ENCODE results near the gene ITGA4.

The ITGA4 gene

DNA sequence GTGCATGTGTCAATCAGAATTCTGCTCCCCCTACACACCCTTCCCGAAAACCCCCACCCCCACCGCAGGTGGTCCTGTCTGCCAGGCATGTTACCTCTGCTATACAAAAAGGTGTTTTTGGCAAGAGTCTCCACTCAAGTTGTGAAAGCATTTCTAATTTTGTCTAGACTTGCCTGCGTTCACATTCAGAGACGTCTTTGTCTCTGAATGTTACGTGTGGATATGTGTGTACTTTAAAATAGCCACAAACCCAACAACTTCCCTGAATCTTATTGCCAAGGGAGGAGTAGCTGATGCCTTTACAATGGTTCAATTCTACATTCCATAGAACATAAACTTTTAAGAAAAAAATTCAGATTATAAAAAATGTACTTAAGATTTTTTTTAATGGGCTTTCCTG lies 66.6 kb downstream of the ITGA4 start:
- H3K4me3 ChIP-seq (ENCODE audit: low read length): no peak overlapping the region

DNA sequence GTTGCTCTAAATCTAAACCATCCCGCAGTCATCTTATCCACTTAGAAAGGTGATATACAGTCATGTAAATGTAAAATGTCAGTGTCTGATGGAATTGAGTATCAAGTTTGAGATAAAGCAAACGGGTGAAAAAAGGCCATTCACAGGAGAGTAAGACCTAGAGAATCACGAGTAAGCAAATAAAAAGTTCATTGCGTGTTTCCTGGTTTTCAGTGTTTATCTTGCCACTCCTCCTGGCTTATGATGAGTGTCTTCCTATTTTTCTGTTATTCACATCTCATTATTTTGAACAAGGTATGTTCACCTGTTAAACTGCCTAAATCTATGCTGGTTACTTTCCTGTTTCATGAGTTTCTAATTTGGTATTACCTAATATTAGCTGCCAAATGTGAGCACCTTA lies 68.8 kb downstream of the ITGA4 start:
- Histone ChIP-seq H2BK120ac (ENCODE audit: low read depth, low read length) (no peak overlapping the region), H4K5ac (ENCODE audit: low read length) (no peak overlapping the region), H4K8ac (ENCODE audit: low read depth, low read length) (no peak overlapping the region), H3K9ac (ENCODE audit: low read length) (no peak overlapping the region), H3K56ac (ENCODE audit: low read length) (no peak overlapping the region), H2BK15ac (replicated peaks; ENCODE audit: low read depth) (no peak overlapping the region), H2BK5ac (ENCODE audit: low read length) (no peak overlapping the region), H3K4me2 (ENCODE audit: low read length) (no peak overlapping the region), H3K4me1 (ENCODE audit: control insufficient read depth, low read depth, low read length) (no peaks in the 10 kb centered on the region), H3K27me3 (ENCODE audit: insufficient read depth, low read length, poor library complexity) (no peaks in the 10 kb centered on the region), H3K79me1 (ENCODE audit: low read length) (no peaks in the 10 kb centered on the region), H3K79me2 (ENCODE audit: control insufficient read depth, insufficient read depth, low read length) (no peaks in the 10 kb centered on the region), H2AK5ac (ENCODE audit: low read length) (no peak overlapping the region), H3K4me3 (ENCODE audit: low read length) (no peak overlapping the region), H3K18ac (ENCODE audit: low read length) (no peak overlapping the region), H3K27ac (ENCODE audit: low read depth, low read length) (no peak overlapping the region), H3K23ac (ENCODE audit: low read length) (no peak overlapping the region), H3K36me3 (ENCODE audit: control insufficient read depth, insufficient read depth, low read length) (no peaks in the 10 kb centered on the region), H3K4ac (ENCODE audit: low read depth, low read length) (no peak overlapping the region)
- no peak for DNase-seq
- no CpG with 5 or more reads among the region's 4 CpGs for WGBS (ENCODE audit: extremely low coverage, insufficient coverage, low lambda C conversion rate)

More for the DNA sequence above, 66.6 kb downstream of the ITGA4 start:
- no peak overlapping the region for H2BK120ac ChIP-seq (ENCODE audit: low read depth, low read length)
- no peaks in the 10 kb centered on the region for H3K79me1 ChIP-seq (ENCODE audit: low read length)
- H3K9ac ChIP-seq (ENCODE audit: low read length): no peak overlapping the region
- H2BK5ac ChIP-seq (ENCODE audit: low read length): no peak overlapping the region
- no peak overlapping the region for H3K4me2 ChIP-seq (ENCODE audit: low read length)
- no peak overlapping the region for H3K23ac ChIP-seq (ENCODE audit: low read length)
- H4K5ac ChIP-seq (ENCODE audit: low read length): no peak overlapping the region
- H3K36me3 ChIP-seq (ENCODE audit: control insufficient read depth, insufficient read depth, low read length): no peaks in the 10 kb centered on the region
- no peak overlapping the region for H3K18ac ChIP-seq (ENCODE audit: low read length)
- H2AK5ac ChIP-seq (ENCODE audit: low read length): no peak overlapping the region
- no peak overlapping the region for H2BK15ac ChIP-seq (replicated peaks; ENCODE audit: low read depth)
- no peaks in the 10 kb centered on the region for H3K4me1 ChIP-seq (ENCODE audit: control insufficient read depth, low read depth, low read length)
- no peak overlapping the region for H3K56ac ChIP-seq (ENCODE audit: low read length)
- H4K8ac ChIP-seq (ENCODE audit: low read depth, low read length): no peak overlapping the region
- H3K27me3 ChIP-seq (ENCODE audit: insufficient read depth, low read length, poor library complexity): no peaks in the 10 kb centered on the region
- H3K4ac ChIP-seq (ENCODE audit: low read depth, low read length): no peak overlapping the region
- no peaks in the 10 kb centered on the region for H3K79me2 ChIP-seq (ENCODE audit: control insufficient read depth, insufficient read depth, low read length)
- no CpG with 5 or more reads among the region's 5 CpGs for WGBS (ENCODE audit: extremely low coverage, insufficient coverage, low lambda C conversion rate)
- no peak for DNase-seq
- no peak overlapping the region for H3K27ac ChIP-seq (ENCODE audit: low read depth, low read length)

DNA sequence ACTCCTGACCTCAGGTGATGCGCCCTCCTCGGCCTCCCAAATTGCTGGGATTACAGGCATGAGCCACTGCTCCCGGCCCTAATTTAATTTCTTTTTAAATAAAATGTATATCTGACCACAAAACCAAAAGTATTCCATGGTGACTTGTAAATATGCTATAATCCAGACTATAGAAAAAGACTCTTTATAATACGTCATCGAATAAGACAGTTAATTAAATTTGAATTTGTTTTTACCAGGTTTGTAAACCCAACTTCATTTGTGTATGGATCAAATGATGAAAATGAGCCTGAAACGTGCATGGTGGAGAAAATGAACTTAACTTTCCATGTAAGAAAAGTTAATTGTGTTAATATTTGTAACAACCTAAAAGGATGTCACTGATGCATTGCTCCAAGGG lies 69.9 kb downstream of the ITGA4 start:
- no peaks in the 10 kb centered on the region for H3K79me1 ChIP-seq (ENCODE audit: low read length)
- no peak for DNase-seq
- no peak overlapping the region for H3K56ac ChIP-seq (ENCODE audit: low read length)
- no peak overlapping the region for H4K8ac ChIP-seq (ENCODE audit: low read depth, low read length)
- no peak overlapping the region for H3K4me2 ChIP-seq (ENCODE audit: low read length)
- H3K27me3 ChIP-seq (ENCODE audit: insufficient read depth, low read length, poor library complexity): no peaks in the 10 kb centered on the region
- H2BK120ac ChIP-seq (ENCODE audit: low read depth, low read length): no peak overlapping the region
- H3K4ac ChIP-seq (ENCODE audit: low read depth, low read length): no peak overlapping the region
- no peak overlapping the region for H2BK15ac ChIP-seq (replicated peaks; ENCODE audit: low read depth)
- H3K18ac ChIP-seq (ENCODE audit: low read length): no peak overlapping the region
- H3K4me1 ChIP-seq (ENCODE audit: control insufficient read depth, low read depth, low read length): no peaks in the 10 kb centered on the region
- H2BK5ac ChIP-seq (ENCODE audit: low read length): no peak overlapping the region
- no peak overlapping the region for H3K4me3 ChIP-seq (ENCODE audit: low read length)
- no peaks in the 10 kb centered on the region for H3K36me3 ChIP-seq (ENCODE audit: control insufficient read depth, insufficient read depth, low read length)
- no peak overlapping the region for H3K27ac ChIP-seq (ENCODE audit: low read depth, low read length)
- no peak overlapping the region for H2AK5ac ChIP-seq (ENCODE audit: low read length)
- H3K9ac ChIP-seq (ENCODE audit: low read length): no peak overlapping the region
- WGBS (ENCODE audit: extremely low coverage, insufficient coverage, low lambda C conversion rate): no CpG with 5 or more reads among the region's 6 CpGs
- no peak overlapping the region for H3K23ac ChIP-seq (ENCODE audit: low read length)
- no peak overlapping the region for H4K5ac ChIP-seq (ENCODE audit: low read length)
- H3K79me2 ChIP-seq (ENCODE audit: control insufficient read depth, insufficient read depth, low read length): no peaks in the 10 kb centered on the region

- H4K8ac ChIP-seq (ENCODE audit: low read depth, low read length): no peak overlapping the region
- no peaks in the 10 kb centered on the region for H3K4me1 ChIP-seq (ENCODE audit: control insufficient read depth, low read depth, low read length)
- H3K4me2 ChIP-seq (ENCODE audit: low read length): no peak overlapping the region
- H3K4ac ChIP-seq (ENCODE audit: low read depth, low read length): no peak overlapping the region
- no peak for DNase-seq
- H3K79me2 ChIP-seq (ENCODE audit: control insufficient read depth, insufficient read depth, low read length): no peaks in the 10 kb centered on the region
- H2BK5ac ChIP-seq (ENCODE audit: low read length): no peak overlapping the region
- no peak overlapping the region for H3K9ac ChIP-seq (ENCODE audit: low read length)
- no peak overlapping the region for H3K18ac ChIP-seq (ENCODE audit: low read length)
- no peak overlapping the region for H4K5ac ChIP-seq (ENCODE audit: low read length)
- no peak overlapping the region for H3K4me3 ChIP-seq (ENCODE audit: low read length)
- H3K56ac ChIP-seq (ENCODE audit: low read length): no peak overlapping the region
- H3K23ac ChIP-seq (ENCODE audit: low read length): no peak overlapping the region
- no peak overlapping the region for H2AK5ac ChIP-seq (ENCODE audit: low read length)
- no CpG with 5 or more reads among the region's 1 CpG for WGBS (ENCODE audit: extremely low coverage, insufficient coverage, low lambda C conversion rate)
- H2BK120ac ChIP-seq (ENCODE audit: low read depth, low read length): no peak overlapping the region
- no peaks in the 10 kb centered on the region for H3K27me3 ChIP-seq (ENCODE audit: insufficient read depth, low read length, poor library complexity)
- no peaks in the 10 kb centered on the region for H3K79me1 ChIP-seq (ENCODE audit: low read length)
- no peak overlapping the region for H2BK15ac ChIP-seq (replicated peaks; ENCODE audit: low read depth)
- H3K27ac ChIP-seq (ENCODE audit: low read depth, low read length): no peak overlapping the region
- no peaks in the 10 kb centered on the region for H3K36me3 ChIP-seq (ENCODE audit: control insufficient read depth, insufficient read depth, low read length)
Observed at GRCh38 chr2:181528441-181528840, 71.3 kb downstream of the ITGA4 start.

DNA sequence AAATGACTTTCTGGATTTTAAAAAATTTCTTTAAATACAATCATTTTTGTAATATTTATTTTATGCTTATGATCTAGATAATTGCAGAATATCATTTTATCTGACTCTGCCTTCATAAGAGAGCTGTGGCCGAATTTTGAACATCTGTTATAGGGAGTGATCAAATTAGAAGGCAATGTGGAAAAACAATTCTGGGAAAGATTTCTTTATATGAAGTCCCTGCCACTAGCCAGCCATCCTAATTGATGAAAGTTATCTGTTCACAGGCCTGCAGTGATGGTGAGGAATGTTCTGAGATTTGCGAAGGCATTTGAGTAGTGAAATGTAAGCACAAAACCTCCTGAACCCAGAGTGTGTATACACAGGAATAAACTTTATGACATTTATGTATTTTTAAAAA lies 79.5 kb downstream of the ITGA4 start:
- Histone ChIP-seq H2BK120ac (ENCODE audit: low read depth, low read length) (no peak overlapping the region), H4K8ac (ENCODE audit: low read depth, low read length) (no peak overlapping the region), H3K4me3 (ENCODE audit: low read length) (no peak overlapping the region), H3K9ac (ENCODE audit: low read length) (no peak overlapping the region), H3K18ac (ENCODE audit: low read length) (no peak overlapping the region), H4K5ac (ENCODE audit: low read length) (no peak overlapping the region), H3K23ac (ENCODE audit: low read length) (no peak overlapping the region), H2AK5ac (ENCODE audit: low read length) (no peak overlapping the region), H3K79me1 (ENCODE audit: low read length) (no peaks in the 10 kb centered on the region), H2BK5ac (ENCODE audit: low read length) (no peak overlapping the region), H3K56ac (ENCODE audit: low read length) (no peak overlapping the region), H3K27me3 (ENCODE audit: insufficient read depth, low read length, poor library complexity) (no peaks in the 10 kb centered on the region), H3K79me2 (ENCODE audit: control insufficient read depth, insufficient read depth, low read length) (no peaks in the 10 kb centered on the region), H3K4me1 (ENCODE audit: control insufficient read depth, low read depth, low read length) (no peaks in the 10 kb centered on the region), H3K4ac (ENCODE audit: low read depth, low read length) (no peak overlapping the region), H3K4me2 (ENCODE audit: low read length) (no peak overlapping the region), H3K27ac (ENCODE audit: low read depth, low read length) (no peak overlapping the region), H2BK15ac (replicated peaks; ENCODE audit: low read depth) (no peak overlapping the region), H3K36me3 (ENCODE audit: control insufficient read depth, insufficient read depth, low read length) (no peaks in the 10 kb centered on the region)
- no CpG with 5 or more reads among the region's 2 CpGs for WGBS (ENCODE audit: extremely low coverage, insufficient coverage, low lambda C conversion rate)
- no peak for DNase-seq

DNA sequence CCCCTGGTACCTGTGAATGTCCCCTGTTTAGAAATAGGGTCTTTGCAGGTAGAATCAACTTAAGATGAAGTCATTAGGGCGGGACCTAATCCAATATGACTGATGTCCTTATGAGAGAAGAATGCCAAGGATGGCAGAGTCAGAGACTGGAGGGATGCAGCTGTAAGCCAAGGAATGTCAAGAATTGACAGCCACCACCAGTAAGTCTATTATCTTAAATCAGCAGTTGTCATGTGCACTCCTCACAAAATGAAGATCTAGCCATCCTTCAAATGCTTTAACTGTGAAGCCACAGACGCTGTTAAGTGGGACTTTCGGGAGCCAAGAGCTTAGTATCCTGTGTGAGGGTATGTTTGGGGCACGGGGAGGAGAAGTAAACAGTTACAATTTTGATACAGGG lies 83.2 kb downstream of the ITGA4 start:
- WGBS (ENCODE audit: extremely low coverage, insufficient coverage, low lambda C conversion rate): no CpG with 5 or more reads among the region's 4 CpGs
- no peak overlapping the region for H4K5ac ChIP-seq (ENCODE audit: low read length)
- peak; percentile 62 for DNase-seq

More for the DNA sequence above, 83.2 kb downstream of the ITGA4 start:
- Histone ChIP-seq H3K23ac (ENCODE audit: low read length) (no peak overlapping the region), H3K4me2 (ENCODE audit: low read length) (no peak overlapping the region), H2BK15ac (replicated peaks; ENCODE audit: low read depth) (no peak overlapping the region), H3K4me1 (ENCODE audit: control insufficient read depth, low read depth, low read length) (no peaks in the 10 kb centered on the region), H3K4me3 (ENCODE audit: low read length) (no peak overlapping the region), H2BK120ac (ENCODE audit: low read depth, low read length) (no peak overlapping the region), H3K36me3 (ENCODE audit: control insufficient read depth, insufficient read depth, low read length) (no peaks in the 10 kb centered on the region), H3K27me3 (ENCODE audit: insufficient read depth, low read length, poor library complexity) (no peaks in the 10 kb centered on the region), H3K79me1 (ENCODE audit: low read length) (no peaks in the 10 kb centered on the region), H3K79me2 (ENCODE audit: control insufficient read depth, insufficient read depth, low read length) (no peaks in the 10 kb centered on the region), H2BK5ac (ENCODE audit: low read length) (no peak overlapping the region), H3K27ac (ENCODE audit: low read depth, low read length) (no peak overlapping the region), H2AK5ac (ENCODE audit: low read length) (no peak overlapping the region), H3K4ac (ENCODE audit: low read depth, low read length) (no peak overlapping the region), H3K56ac (ENCODE audit: low read length) (no peak overlapping the region), H3K18ac (ENCODE audit: low read length) (no peak overlapping the region), H4K8ac (ENCODE audit: low read depth, low read length) (no peak overlapping the region), H3K9ac (ENCODE audit: low read length) (no peak overlapping the region)
